PC-9 (cell line): Measurements from ENCODE around the gene DLG1. TPM values are rescaled to one million over a fixed set of nuclear protein-coding genes. Genes with fewer than 3 reads are reported as not detected.

Experiments used
- BruUV-seq: library from RNA; stranded (reverse); fragments of 400-500 nt; replicated peaks from 2 replicates; lab custom pipeline; 2021; lab: Mats Ljungman, UMichigan
- CTCF ChIA-PET: fragments of 300-600 bp; sonication (Branson Sonifier 250); formaldehyde crosslinking; loops from one replicate; lab custom pipeline; 2022; ENCODE audit warnings: antibody characterized with exemption; lab: Charles Lee
- POLR2A ChIA-PET: fragments of 300-600 bp; sonication (Branson Sonifier 250); formaldehyde crosslinking; loops from one replicate; lab custom pipeline; 2022; ENCODE audit warnings: antibody characterized with exemption; ENCODE audit not compliant: unreplicated experiment; lab: Charles Lee
- DNase-seq, 2 experiments: peaks; one replicate each; pipeline versions ENCODE4 v3.0.0 to v3.0.0-alpha.2; 2015 to 2022; ENCODE audit warnings: mixed read lengths in 1 of 2
- H2AFZ ChIP-seq: fragments of 200-600 bp; sonication (generic); 2 replicates; pipeline ENCODE4 v1.8.1; 2017; ENCODE audit warnings: antibody characterized with exemption
- H3F3A ChIP-seq: fragments of 200-600 bp; sonication (generic); 2 replicates; pipeline ENCODE4 v1.8.1; 2017; ENCODE audit warnings: antibody characterized with exemption, mild to moderate bottlenecking, low read depth; ENCODE audit not compliant: insufficient read depth
- H3K27ac ChIP-seq: fragments of 200-600 bp; sonication (generic); 2 replicates; pipeline ENCODE4 v1.6.1; 2016; ENCODE audit warnings: mixed run types
- H3K27me3 ChIP-seq: fragments of 200-600 bp; sonication (generic); 2 replicates; pipeline ENCODE4 v1.6.1; 2016; ENCODE audit warnings: low read depth, mixed run types; ENCODE audit not compliant: insufficient read depth
- H3K36me3 ChIP-seq: fragments of 200-600 bp; sonication (generic); 2 replicates; pipeline ENCODE4 v1.6.1; 2016; ENCODE audit warnings: low read depth, mixed run types
- H3K4me1 ChIP-seq: fragments of 200-600 bp; sonication (generic); replicated peaks from 2 replicates; pipeline ENCODE4 v1.6.1; 2016; ENCODE audit warnings: mixed run types; ENCODE audit not compliant: insufficient read depth
- H3K4me2 ChIP-seq: fragments of 200-600 bp; sonication (generic); 2 replicates; pipeline ENCODE4 v1.6.1; 2017; ENCODE audit warnings: mixed run types
- H3K4me3 ChIP-seq: fragments of 200-600 bp; sonication (generic); 2 replicates; pipeline ENCODE4 v1.6.1; 2016; ENCODE audit warnings: mixed run types
- H3K79me2 ChIP-seq: fragments of 200-600 bp; sonication (generic); 2 replicates; pipeline ENCODE4 v1.6.1; 2017; ENCODE audit warnings: low read depth, mixed run types
- H3K9me2 ChIP-seq: fragments of 200-600 bp; sonication (generic); 2 replicates; pipeline ENCODE4 v1.8.1; 2017; ENCODE audit warnings: mild to moderate bottlenecking; ENCODE audit not compliant: insufficient read depth
- H3K9me3 ChIP-seq: fragments of 200-600 bp; sonication (generic); 2 replicates; pipeline ENCODE4 v1.8.1; 2016; ENCODE audit warnings: low read depth; ENCODE audit not compliant: insufficient read depth
- H4K20me1 ChIP-seq: fragments of 200-600 bp; sonication (generic); 2 replicates; pipeline ENCODE4 v1.8.1; 2017; ENCODE audit not compliant: insufficient read depth
- CTCF ChIP-seq: fragments of 200-600 bp; sonication (generic); conservative IDR thresholded peaks from 2 replicates; pipeline ENCODE4 v1.6.1; 2017; ENCODE audit warnings: mixed run types, antibody characterized with exemption, mild to moderate bottlenecking, moderate library complexity
- EZH2 ChIP-seq: fragments of 200-600 bp; sonication (generic); IDR thresholded peaks from 2 replicates; pipeline ENCODE4 v1.8.0; 2017; ENCODE audit warnings: antibody characterized with exemption, low read depth
- intact Hi-C: fragments of 100-400 bp; cut with micrococcal nuclease; formaldehyde crosslinking; loops from one replicate; pipeline ENCODE4 v1.10.0; 2022; ENCODE audit not compliant: unreplicated experiment
- total RNA-seq: library from RNA; stranded (reverse); gene quantifications from 2 replicates; pipeline ENCODE4 v1.2.3, GENCODE V29; 2021

Gene DLG1
- total RNA-seq, 1 experiment from 2014 or later: 201 TPM

- H3K4me3 ChIP-seq: no peak overlapping the region
- no peak overlapping the region for H3K4me2 ChIP-seq
- no peaks in the 10 kb centered on the region for H3K79me2 ChIP-seq
- no peaks in the 10 kb centered on the region for H3K9me2 ChIP-seq
- no peaks in the 10 kb centered on the region for H3K9me3 ChIP-seq
- DNase-seq: no peak
- POLR2A ChIA-PET: no interaction called here
- H3F3A ChIP-seq: no peaks in the 10 kb centered on the region; the same call in 1 of the 2 replicates
- no peaks in the 10 kb centered on the region for H3K36me3 ChIP-seq
- no peak overlapping the region for H2AFZ ChIP-seq
- CTCF ChIA-PET: no interaction called here
- no TSS peak for BruUV-seq
- no peaks in the 10 kb centered on the region for H4K20me1 ChIP-seq
- H3K27ac ChIP-seq: no peak overlapping the region
- no peak for TF ChIP-seq CTCF
- no peak for TF ChIP-seq EZH2
- no peaks in the 10 kb centered on the region for H3K27me3 ChIP-seq
- no peaks in the 10 kb centered on the region for H3K4me1 ChIP-seq
- intact Hi-C loops: no loop called here
These were observed 275.0 kb downstream of the DLG1 start for GRCh38 chr3:197023241-197023997.

- Histone ChIP-seq H3K4me2 (no peak overlapping the region), H3K4me1 (no peaks in the 10 kb centered on the region), H4K20me1 (no peaks in the 10 kb centered on the region), H3K4me3 (no peak overlapping the region), H2AFZ (no peak overlapping the region), H3F3A (no peaks in the 10 kb centered on the region; the same call in 1 of the 2 replicates), H3K9me2 (no peaks in the 10 kb centered on the region), H3K27me3 (no peaks in the 10 kb centered on the region), H3K36me3 (no peaks in the 10 kb centered on the region), H3K9me3 (no peaks in the 10 kb centered on the region), H3K27ac (no peak overlapping the region), H3K79me2 (no peaks in the 10 kb centered on the region)
- TF ChIP-seq CTCF (no peak), EZH2 (no peak)
- DNase-seq: no peak
- POLR2A ChIA-PET: no interaction called here
- CTCF ChIA-PET: no interaction called here
- intact Hi-C loops: no loop called here
- BruUV-seq: no TSS peak
These were observed 275.8 kb downstream of the DLG1 start for GRCh38 chr3:197022405-197023231.

GRCh38 chr3:197021729-197022404 is 276.5 kb downstream of the DLG1 start:
- Histone ChIP-seq H3K27me3 (no peaks in the 10 kb centered on the region), H3K36me3 (no peaks in the 10 kb centered on the region), H3K9me3 (no peaks in the 10 kb centered on the region), H4K20me1 (no peaks in the 10 kb centered on the region), H3K79me2 (no peaks in the 10 kb centered on the region), H3F3A (no peaks in the 10 kb centered on the region; the same call in 1 of the 2 replicates), H3K4me1 (no peaks in the 10 kb centered on the region), H2AFZ (no peak overlapping the region), H3K4me2 (no peak overlapping the region), H3K27ac (no peak overlapping the region), H3K9me2 (no peaks in the 10 kb centered on the region), H3K4me3 (no peak overlapping the region)
- BruUV-seq: no TSS peak
- DNase-seq: no peak
- POLR2A ChIA-PET: interaction anchor here (0.6 kb wide), 1 partner anchor 154 kb away, joined by 3 read pairs; the partner anchor contains the start of gene SENP5
- CTCF ChIA-PET: interaction anchor here (0.6 kb wide), 1 partner anchor 494 kb away, joined by 17 read pairs; no protein-coding TSS in a partner anchor
- intact Hi-C loops: no loop called here
- TF ChIP-seq EZH2: no peak
- no peak for TF ChIP-seq CTCF
